Measurements from ENCODE around the gene SYNDIG1.

- no peak for TF ChIP-seq CTCF (IDR thresholded peaks at IDR 0.05)
- TF ChIP-seq POLR2A (IDR thresholded peaks at IDR 0.05): no peak
These were observed 26.5 kb upstream of the SYNDIG1 start for GRCh38 chr20:24442909-24443308.
